ENCODE results near the gene PPP1R13B.

Gene PPP1R13B

GRCh38 chr14:103708750-103709187, 138.6 kb downstream of the PPP1R13B start:
- no peak for DNase-seq

DNA sequence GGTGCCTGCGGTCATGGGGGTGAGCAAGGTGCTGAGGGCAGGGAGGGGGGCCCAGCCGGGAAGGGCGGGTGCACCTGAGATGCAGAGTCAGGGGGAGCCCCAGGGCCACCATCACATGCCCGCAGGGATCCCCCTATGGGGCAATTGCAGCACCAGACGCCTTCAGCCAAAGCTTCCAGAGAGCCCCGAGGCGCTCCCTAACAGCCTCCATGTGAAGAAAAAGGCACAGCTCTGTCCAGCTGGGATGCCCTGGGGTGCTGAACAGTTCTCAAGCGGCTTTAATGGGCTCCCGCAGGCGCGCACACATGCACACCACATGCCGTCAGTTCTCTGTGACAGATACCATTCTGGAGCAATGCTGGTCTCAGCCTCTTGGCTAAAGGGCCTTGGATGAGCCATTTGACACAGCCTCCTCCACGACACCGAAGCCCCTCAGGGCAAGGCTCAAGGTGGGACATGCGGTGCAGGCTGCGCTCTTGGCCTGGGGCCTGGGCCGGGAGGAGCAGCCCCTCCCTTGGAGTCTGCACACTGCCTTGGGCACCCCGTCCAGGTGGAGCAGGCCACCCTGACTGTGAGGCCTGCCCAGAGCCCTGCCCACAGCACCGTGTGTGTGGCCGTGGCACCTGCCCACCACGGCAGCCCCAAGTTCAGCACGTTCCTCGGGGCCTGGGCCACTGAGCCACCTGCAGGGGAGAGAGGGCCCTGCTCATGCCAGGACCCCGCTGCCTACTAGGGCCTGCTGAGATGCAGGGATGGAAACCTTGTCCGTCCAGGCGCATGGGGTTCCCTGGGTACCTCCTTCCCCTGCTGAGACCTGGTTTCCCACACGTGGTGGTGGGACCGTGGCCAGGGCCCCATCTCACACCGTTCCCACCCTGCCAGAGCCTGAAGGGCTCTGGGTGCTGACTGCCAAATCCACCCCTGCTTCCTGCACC, 139.8 kb downstream of the PPP1R13B start:
- DNase-seq: no peak

DNA sequence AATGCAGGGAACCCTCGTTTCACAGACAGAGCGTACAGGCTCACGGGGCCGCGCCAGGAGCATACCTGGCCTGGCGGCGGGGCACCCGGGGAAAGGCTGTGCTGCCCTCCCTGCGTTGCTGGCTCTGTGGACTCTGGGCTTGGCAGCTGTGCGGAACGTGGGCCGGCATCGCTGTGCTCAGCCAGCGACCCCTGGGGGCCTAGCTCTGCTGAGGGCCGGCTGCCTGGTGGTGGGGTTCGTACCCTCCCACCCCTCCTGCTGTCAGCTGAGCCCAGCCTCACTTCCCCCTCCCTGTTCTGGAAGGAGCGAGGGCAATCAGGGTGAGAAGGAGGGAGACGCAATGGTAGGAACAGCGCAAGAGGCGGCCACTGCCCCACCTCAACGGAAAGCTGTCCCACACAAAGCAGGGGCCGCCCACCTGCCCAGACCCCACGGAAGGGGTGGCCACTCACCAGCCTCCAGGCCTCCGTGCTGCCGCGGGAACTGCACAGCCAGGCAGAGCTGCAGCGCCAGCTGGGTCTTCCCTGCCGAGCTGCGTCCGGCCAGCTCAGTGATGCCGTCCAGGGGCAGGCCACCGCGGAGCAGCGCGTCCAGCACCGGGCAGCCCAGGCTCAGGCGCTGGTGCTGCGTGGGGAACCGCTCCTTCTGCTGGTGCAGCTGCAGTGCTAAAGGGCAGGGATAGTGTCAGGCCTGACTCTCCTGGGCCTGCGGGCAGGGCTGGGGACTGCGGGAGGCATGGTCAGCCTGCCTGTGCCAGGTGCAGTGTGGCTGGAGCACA, 140.6 kb downstream of the PPP1R13B start:
- DNase-seq: no peak

DNA sequence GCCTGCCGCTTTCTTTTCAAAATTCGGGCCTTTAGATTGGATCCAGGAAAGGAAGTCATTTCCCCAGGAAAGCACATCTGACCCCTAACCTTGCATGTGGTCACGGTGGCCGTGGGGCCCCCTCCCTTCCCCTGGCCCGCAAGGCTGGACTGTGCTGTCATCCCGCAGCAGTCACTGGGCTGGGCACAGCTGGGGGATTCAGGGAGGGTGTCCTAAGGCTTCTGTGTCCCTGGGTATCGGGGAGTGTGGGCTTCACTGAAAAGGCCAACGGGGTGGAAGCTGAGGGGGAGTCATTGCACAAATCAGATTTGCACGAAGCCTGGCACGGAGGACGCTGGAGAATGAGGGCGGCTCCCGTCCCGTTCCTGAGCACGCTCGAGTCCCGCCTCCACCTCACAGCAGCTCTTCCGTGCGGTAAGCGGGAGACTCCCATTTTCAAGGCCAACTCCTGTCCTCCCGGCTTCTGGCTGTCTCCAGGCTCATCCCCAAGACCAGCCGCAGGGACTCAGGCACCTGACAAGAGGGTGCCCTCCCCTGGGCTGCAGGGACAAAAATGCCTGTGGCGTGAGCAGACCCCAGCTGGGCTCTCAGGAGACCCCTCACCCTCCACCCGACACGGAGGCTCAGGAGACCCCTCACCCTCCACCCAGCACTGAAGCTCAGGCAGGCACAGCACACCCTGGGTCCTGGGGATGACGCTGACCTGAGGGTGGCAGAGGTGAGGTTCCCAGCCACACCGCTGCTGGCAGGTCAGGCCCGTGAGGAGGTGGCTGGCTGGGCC, 141.7 kb downstream of the PPP1R13B start:
- DNase-seq: no peak

- no peak for DNase-seq
Measured at GRCh38 chr14:103705118-103705503, 142.3 kb downstream of the PPP1R13B start.

GRCh38 chr14:103704708-103705107, 142.7 kb downstream of the PPP1R13B start:
- DNase-seq: no peak

- DNase-seq: no peak
Measured at GRCh38 chr14:103703433-103704385, 143.7 kb downstream of the PPP1R13B start.

DNA sequence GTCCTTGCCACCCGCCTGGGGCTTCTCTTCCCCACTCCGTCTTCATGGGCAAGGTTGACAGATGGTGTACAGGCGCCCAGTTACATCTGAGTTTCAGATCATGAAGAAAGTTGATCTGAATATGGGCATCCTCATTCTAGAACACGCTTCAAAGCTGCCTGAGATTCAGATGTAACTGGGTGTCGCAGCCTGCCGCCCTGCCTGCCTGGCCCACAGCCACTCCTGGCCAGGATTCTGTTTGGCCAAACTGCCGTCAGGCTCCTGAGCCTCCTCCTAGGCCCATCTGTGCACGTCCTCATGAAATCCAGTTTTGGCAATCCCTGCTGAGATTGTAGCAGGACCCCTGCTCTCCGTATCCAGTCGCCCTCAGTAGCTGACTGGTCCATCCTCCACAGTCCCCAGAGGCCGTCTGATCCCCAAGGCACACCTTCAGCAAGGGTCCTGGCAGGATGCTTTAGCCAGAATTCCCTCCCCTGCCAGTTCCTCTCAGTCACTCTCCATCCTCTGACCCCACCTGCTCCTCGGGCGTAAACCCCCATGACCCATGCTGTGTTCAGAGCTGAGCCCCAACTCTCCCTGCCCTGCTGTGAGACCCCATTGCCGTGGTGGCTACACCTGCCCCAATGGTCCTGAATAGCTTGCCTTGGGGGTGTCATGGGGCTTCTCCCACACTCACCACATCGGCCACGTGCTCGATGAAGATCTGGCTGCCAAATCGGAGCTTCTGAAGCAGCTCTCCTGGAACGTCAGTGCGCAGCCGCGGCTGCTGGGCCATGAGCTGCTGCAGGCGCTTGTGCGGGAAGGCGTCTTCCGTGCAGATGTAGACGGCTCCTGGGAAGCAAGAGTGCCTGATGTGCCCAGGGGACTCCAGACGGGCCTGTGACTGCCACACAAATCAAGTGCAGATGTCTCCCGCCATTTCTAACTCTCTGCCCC, 144.6 kb downstream of the PPP1R13B start:
- no peak for DNase-seq

DNA sequence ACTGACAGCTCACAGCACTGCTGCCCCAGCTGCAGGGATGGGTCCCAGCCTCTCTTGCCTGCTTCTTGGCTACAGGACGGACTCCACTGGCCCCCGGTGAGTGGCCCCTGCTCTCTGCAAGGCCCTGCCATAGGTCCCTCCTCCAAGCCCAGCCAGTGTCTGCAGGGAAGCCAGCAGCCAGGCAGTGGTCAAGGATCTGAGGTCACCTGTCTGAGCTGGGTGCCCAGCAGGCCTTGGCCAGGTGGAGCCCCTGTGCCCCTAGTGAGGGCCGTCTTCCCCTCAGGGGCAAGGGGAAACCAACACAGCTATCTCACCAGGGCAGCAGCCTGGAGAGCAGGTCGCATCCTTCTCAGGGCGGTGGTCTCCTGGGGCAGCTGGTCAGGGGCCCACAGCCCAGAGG, 145.3 kb downstream of the PPP1R13B start:
- no peak for DNase-seq

DNA sequence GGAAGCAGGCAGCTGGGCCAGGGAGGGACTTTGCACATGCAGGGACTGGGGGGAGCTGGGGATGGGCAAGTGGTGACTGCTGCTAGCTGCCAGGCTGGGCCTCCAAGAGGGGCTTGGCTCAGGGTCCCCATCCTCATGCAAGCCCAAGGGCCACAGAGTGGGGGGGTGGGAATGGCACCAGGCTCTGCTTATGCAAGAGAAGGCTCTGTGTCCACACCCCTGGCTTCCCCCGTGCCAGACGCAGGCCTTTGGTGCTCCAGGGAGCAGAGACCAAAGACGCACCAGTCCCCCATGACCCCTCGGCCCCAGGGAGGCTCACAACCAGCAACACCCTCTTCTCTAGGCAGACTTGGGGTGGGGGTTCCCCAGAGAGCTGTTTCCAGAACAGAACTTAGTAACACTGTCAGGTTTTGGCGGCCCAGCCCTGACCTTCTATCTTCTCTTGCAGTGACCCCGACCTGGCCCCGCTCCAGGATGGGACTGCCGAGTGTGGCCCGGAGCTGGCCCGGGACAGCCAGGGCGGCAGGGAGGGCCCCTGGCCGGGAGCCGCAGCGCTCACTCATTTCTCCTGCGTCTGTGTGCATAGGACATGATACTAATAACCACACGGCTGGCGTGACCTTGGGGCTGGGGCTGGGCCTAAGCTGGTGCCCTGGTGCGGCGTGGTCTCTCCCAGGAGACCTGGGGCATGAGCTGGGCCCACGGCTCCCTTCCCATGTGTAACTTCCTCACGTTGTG, 146.5 kb downstream of the PPP1R13B start:
- no peak for DNase-seq

GRCh38 chr14:103699901-103700752, 147.2 kb downstream of the PPP1R13B start:
- DNase-seq: no peak

DNA sequence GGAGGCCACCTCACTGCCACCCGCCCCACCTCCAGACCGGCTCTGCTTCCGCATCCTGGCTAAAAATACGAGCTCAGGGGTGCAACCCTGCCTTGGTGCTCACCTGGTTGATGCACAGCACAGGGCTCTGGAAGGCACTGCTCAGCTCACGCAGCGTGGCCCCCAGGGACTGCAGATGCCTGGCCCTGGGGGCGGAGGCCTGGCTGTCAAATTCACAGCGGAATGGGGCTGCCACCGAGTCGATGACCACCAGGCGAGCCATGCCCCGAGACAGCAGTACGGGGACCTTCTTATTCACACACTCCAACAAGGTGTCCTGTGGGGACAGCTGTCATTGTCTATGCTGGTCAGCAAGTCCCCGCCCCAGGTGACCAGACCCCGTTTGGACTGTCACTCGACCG, 148.1 kb downstream of the PPP1R13B start:
- DNase-seq: no peak

DNA sequence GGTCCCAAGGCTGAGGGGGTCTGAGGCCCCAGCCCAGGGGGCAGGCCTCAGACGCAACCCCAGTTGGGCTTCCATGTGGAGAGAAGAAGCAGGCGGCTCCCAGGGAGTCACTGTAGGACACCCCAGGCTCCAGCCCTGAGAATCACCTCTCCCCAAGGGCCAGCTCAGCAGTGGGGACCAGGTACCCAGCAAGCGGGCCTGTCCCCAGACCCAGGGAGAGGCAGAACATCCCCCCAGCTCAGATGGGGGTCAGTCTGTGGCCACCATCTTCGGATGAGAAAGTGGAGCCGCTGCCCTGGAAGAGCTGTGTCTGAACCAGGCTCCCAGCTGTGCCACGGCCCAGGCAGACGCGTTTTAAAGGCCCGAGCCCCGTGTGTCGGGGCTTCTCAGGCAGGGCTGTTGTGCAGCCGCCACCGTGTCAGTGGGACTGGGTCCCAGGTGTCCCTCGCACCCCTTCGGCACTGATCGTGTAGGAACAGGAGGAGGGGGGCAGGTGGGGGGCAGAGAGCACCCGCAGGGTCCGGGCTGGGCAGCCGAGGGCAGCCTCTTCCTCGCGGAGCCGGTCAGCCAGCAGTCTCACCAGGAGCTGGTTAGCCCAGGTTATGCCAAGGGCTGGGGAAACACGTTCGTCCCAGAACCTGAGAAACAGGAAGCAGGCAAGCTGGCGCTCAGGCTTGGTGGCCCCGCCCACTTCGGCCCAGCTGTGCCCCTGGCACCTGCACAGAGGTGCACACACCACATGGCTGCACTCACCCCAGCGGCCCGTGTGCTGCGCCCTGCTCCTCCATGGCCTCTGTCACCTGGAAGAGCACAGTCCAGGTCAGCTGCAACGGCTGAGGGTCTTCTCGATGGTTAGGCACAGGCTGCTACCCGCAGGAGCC, 148.8 kb downstream of the PPP1R13B start:
- DNase-seq: no peak

GRCh38 chr14:103697603-103698379, 149.6 kb downstream of the PPP1R13B start:
- no peak for DNase-seq

GRCh38 chr14:103697206-103697602, 150.2 kb downstream of the PPP1R13B start:
- no peak for DNase-seq

DNA sequence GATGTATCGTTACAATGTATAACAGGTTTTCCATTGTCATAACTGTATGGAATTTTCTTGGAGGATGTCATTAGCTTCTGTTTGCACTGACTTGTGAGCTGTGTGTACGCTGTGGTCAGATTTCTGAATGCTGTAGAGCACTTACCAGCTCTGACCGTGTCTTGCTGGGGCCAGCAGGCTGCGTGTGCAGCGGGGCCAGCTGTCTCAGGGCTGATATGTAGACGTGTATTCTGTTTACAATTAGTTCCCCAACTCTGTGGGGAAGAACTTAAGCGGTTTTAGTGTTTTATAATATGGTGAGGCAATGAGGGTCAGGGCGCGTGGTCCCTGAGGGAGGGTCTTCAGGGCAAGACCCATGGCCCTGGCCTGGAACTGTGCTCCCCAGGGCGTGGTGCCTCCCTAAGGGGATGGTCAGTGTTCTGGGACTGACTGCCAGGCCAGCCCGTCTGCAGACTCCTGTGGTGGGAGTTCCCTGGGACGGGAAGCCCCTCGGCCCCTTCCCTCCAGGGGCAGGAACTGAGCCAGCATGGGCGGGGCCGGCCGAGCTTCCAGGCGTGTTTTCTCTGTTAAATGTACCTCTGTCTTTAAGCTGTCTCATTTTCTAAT, 150.8 kb downstream of the PPP1R13B start:
- DNase-seq: peak; percentile 82

GRCh38 chr14:103696070-103696402, 151.3 kb downstream of the PPP1R13B start:
- no peak for DNase-seq
